CD14-positive monocyte (primary cell): ENCODE data around the gene ARHGAP18. TPM values are rescaled to one million over a fixed set of nuclear protein-coding genes. Genes with fewer than 3 reads are reported as not detected.
A peak's percentile ranks its signal among the peaks of the same experiment; 100 is the strongest.

Experiments used
- DNase-seq, 3 donors: peaks; one replicate each; pipeline ENCODE4 v3.0.0-alpha.2; 2011 to 2022
- H2AFZ ChIP-seq: 2 replicates; pipeline ENCODE4 v1.6.0; 2012; ENCODE audit warnings: mild to moderate bottlenecking, low read depth, low read length, inconsistent platforms; ENCODE audit not compliant: insufficient read depth, poor library complexity, severe bottlenecking
- H3K27ac ChIP-seq, 2 donors: 1 replicate in 1 of 2; 2 replicates in 1 of 2; pipeline ENCODE4 v1.5.1; 2012 to 2013; ENCODE audit warnings: low read length in 2 of 2, control low read depth in 1 of 2, inconsistent platforms in 1 of 2, low read depth in 1 of 2, mild to moderate bottlenecking in 1 of 2
- H3K27me3 ChIP-seq, 2 donors: one replicate each; pipeline versions ENCODE4 v1.6.0 to v1.6.1; 2011 to 2013; ENCODE audit warnings: low read length in 2 of 2; ENCODE audit not compliant: control insufficient read depth in 2 of 2, insufficient read depth in 2 of 2
- H3K36me3 ChIP-seq, 2 donors: replicated peaks in 1 of 2; 1 replicate in 1 of 2; 2 replicates in 1 of 2; pipeline versions ENCODE4 v1.5.1 to v1.6.1; 2012 to 2013; ENCODE audit warnings: low read length in 2 of 2, control low read depth in 1 of 2, inconsistent platforms in 1 of 2, mild to moderate bottlenecking in 1 of 2; ENCODE audit not compliant: insufficient read depth in 2 of 2, control insufficient read depth in 1 of 2
- H3K4me1 ChIP-seq, 2 donors: 1 replicate in 1 of 2; 2 replicates in 1 of 2; pipeline versions ENCODE4 v1.5.1 to v1.6.1; 2012 to 2013; ENCODE audit warnings: low read length in 2 of 2, control low read depth in 1 of 2, inconsistent platforms in 1 of 2, mild to moderate bottlenecking in 1 of 2, moderate library complexity in 1 of 2; ENCODE audit not compliant: insufficient read depth in 2 of 2, control insufficient read depth in 1 of 2
- H3K4me2 ChIP-seq: replicated peaks from 2 replicates; pipeline ENCODE3; 2012; ENCODE audit warnings: low read length, moderate library complexity, mild to moderate bottlenecking; ENCODE audit not compliant: poor library complexity, severe bottlenecking; ENCODE audit errors: extremely low read depth
- H3K4me3 ChIP-seq, 3 experiments: fragments of 200-600 bp in 1 of 3; sonication (generic) in 1 of 3; replicated peaks in 1 of 3; 1 replicate in 2 of 3; 2 replicates in 1 of 3; pipeline ENCODE4 v1.5.1; 2011 to 2013; ENCODE audit warnings: low read length in 3 of 3, mild to moderate bottlenecking in 3 of 3, control low read depth in 2 of 3, low read depth in 2 of 3, inconsistent platforms in 1 of 3, moderate library complexity in 1 of 3
- H3K79me2 ChIP-seq: 2 replicates; pipeline ENCODE4 v1.6.0; 2012; ENCODE audit warnings: mild to moderate bottlenecking, control low read depth, inconsistent platforms, low read length, moderate library complexity; ENCODE audit not compliant: insufficient read depth
- H3K9ac ChIP-seq: 2 replicates; pipeline ENCODE4 v1.6.0; 2017; ENCODE audit warnings: low read length, mild to moderate bottlenecking; ENCODE audit not compliant: insufficient read depth, poor library complexity, severe bottlenecking
- H3K9me3 ChIP-seq, 2 donors: replicated peaks in 1 of 2; 1 replicate in 1 of 2; 2 replicates in 1 of 2; pipeline versions ENCODE4 v1.5.1 to v1.6.1; 2012 to 2013; ENCODE audit warnings: low read length in 2 of 2, control low read depth in 1 of 2; ENCODE audit not compliant: control insufficient read depth in 1 of 2, insufficient read depth in 1 of 2
- H4K20me1 ChIP-seq: 2 replicates; pipeline ENCODE4 v1.6.0; 2012; ENCODE audit warnings: mild to moderate bottlenecking, low read length, control low read depth, moderate library complexity; ENCODE audit not compliant: insufficient read depth
- H3K27ac Mint-ChIP-seq, 7 donors: one replicate each; pipeline ENCODE4 v1.8.0; 2020; ENCODE audit warnings: mild to moderate bottlenecking in 7 of 7, mixed read lengths in 7 of 7, moderate library complexity in 6 of 7, inconsistent platforms in 2 of 7
- H3K27me3 Mint-ChIP-seq, 3 donors: one replicate each; pipeline ENCODE4 v1.8.0; 2021 to 2022; ENCODE audit warnings: low read depth in 3 of 3, mild to moderate bottlenecking in 3 of 3, mixed read lengths in 3 of 3, moderate library complexity in 3 of 3, inconsistent platforms in 1 of 3
- H3K36me3 Mint-ChIP-seq, 2 donors: one replicate each; pipeline ENCODE4 v1.8.0; 2020; ENCODE audit warnings: mixed read lengths in 2 of 2, inconsistent platforms in 1 of 2, mild to moderate bottlenecking in 1 of 2
- H3K4me1 Mint-ChIP-seq: one replicate; pipeline ENCODE4 v1.8.0; 2020; ENCODE audit warnings: mild to moderate bottlenecking, mixed read lengths
- H3K4me3 Mint-ChIP-seq, 2 donors: one replicate each; pipeline ENCODE4 v1.8.0; 2020; ENCODE audit warnings: mild to moderate bottlenecking in 2 of 2, mixed read lengths in 2 of 2, moderate library complexity in 1 of 2
- H3K9me3 Mint-ChIP-seq, 7 donors: one replicate each; pipeline ENCODE4 v1.8.0; 2020 to 2022; ENCODE audit warnings: mixed read lengths in 7 of 7, mild to moderate bottlenecking in 6 of 7, moderate library complexity in 6 of 7, inconsistent platforms in 2 of 7
- CTCF ChIP-seq: fragments of 200-600 bp; IDR thresholded peaks from one replicate; pipeline ENCODE4 v1.8.0; 2022; ENCODE audit warnings: antibody characterized with exemption, mild to moderate bottlenecking
- WGBS: methylation state at CpG from one replicate; pipeline ENCODE4 v1.1.5; 2013; ENCODE audit warnings: missing lambda C conversion rate; ENCODE audit not compliant: insufficient coverage; 5-methylcytosine and 5-hydroxymethylcytosine counted together
- intact Hi-C, 2 donors: fragments of 100-400 bp; cut with micrococcal nuclease; formaldehyde crosslinking; loops; one replicate each; pipeline versions ENCODE4 v1.15.0 to v1.15.1; 2023
- polyA plus RNA-seq, 3 donors: library from polyadenylated mRNA; depleted of rRNA in 1 of 3; unstranded in 2 of 3; stranded (reverse) in 1 of 3; fragments of 300-500 nt in 2 of 3; fragments of >200 nt in 1 of 3; fragmentation: Illumina TruSeq in 2 of 3; gene quantifications; 1 replicate in 2 of 3; 2 replicates in 1 of 3; pipeline ENCODE4 v1.2.3, GENCODE V29; 2012 to 2021

ARHGAP18 gene
- polyA plus RNA-seq, 3 donors = 3.7 to 5.6 (median 3.8) TPM

- H3K36me3 ChIP-seq = peaks cover 0 to 26% of the 10 kb centered on the region in 2 donors
- H3K27me3 ChIP-seq = no peaks in the 10 kb centered on the region
- Mint-ChIP-seq H3K4me3 (no peak overlapping the region), H3K27ac (no peak overlapping the region), H3K4me1 (peaks cover 4% of the 10 kb centered on the region), H3K27me3 (peaks cover 0 to 2% (median 0%) of the 10 kb centered on the region in 3 donors), H3K36me3 (peaks cover 24 to 37% of the 10 kb centered on the region in 2 donors), H3K9me3 (no peaks in the 10 kb centered on the region)
- WGBS = no CpG with 5 or more reads among the region's 2 CpGs
- no peak overlapping the region for H3K9ac ChIP-seq
- H3K4me2 ChIP-seq = no peak overlapping the region
- intact Hi-C loops = loop anchor here in 1 of 2 donors (5.0 kb wide), 1 partner anchor 129 kb away; no protein-coding TSS in a partner anchor
- no peaks in the 10 kb centered on the region for H4K20me1 ChIP-seq
- peak in 1 of 3 donors; percentile 12 for DNase-seq
- H3K79me2 ChIP-seq = no peaks in the 10 kb centered on the region
- H3K9me3 ChIP-seq = no peaks in the 10 kb centered on the region
- no peaks in the 10 kb centered on the region for H3K4me1 ChIP-seq
- no peak for TF ChIP-seq CTCF
- H3K4me3 ChIP-seq = no peak overlapping the region
- no peak overlapping the region for H3K27ac ChIP-seq
- no peak overlapping the region for H2AFZ ChIP-seq
Observed at GRCh38 chr6:129603741-129604140, 106.2 kb downstream of the ARHGAP18 start.

- peaks cover 3% of the 10 kb centered on the region for H3K4me1 Mint-ChIP-seq
- Histone ChIP-seq H3K79me2 (no peaks in the 10 kb centered on the region), H2AFZ (no peak overlapping the region), H3K4me2 (no peak overlapping the region), H3K4me3 (no peak overlapping the region), H3K9ac (no peak overlapping the region), H3K27me3 (no peaks in the 10 kb centered on the region), H3K36me3 (peaks cover 0 to 16% of the 10 kb centered on the region in 2 donors), H4K20me1 (no peaks in the 10 kb centered on the region), H3K4me1 (no peaks in the 10 kb centered on the region), H3K27ac (no peak overlapping the region), H3K9me3 (no peaks in the 10 kb centered on the region)
- peaks cover 0 to 2% (median 0%) of the 10 kb centered on the region in 3 donors for H3K27me3 Mint-ChIP-seq
- no peak overlapping the region for H3K27ac Mint-ChIP-seq
- 100% methylated on average over 2 of the region's 3 CpGs for WGBS
- no peak for DNase-seq
- no peak overlapping the region for H3K4me3 Mint-ChIP-seq
- peaks cover 20 to 23% of the 10 kb centered on the region in 2 donors for H3K36me3 Mint-ChIP-seq
- intact Hi-C loops = loop anchor here in 1 of 2 donors (5.0 kb wide), 1 partner anchor 131 kb away; no protein-coding TSS in a partner anchor
- no peaks in the 10 kb centered on the region for H3K9me3 Mint-ChIP-seq
- no peak for TF ChIP-seq CTCF
Observed at GRCh38 chr6:129601323-129601722, 108.7 kb downstream of the ARHGAP18 start.
